K562 (cell line): Measurements from ENCODE around the gene BHLHE40. TPM values are rescaled to one million over a fixed set of nuclear protein-coding genes. Genes with fewer than 3 reads are reported as not detected.

Experiments used
- BCLAF1 ChIP-seq, 2 experiments: fragments of 450-650 bp in 1 of 2; IDR thresholded peaks; 2 replicates each; pipeline ENCODE4 v1.6.1; 2011 to 2017; ENCODE audit warnings: low read depth in 2 of 2, antibody characterized with exemption in 1 of 2, borderline replicate concordance in 1 of 2, low read length in 1 of 2, mild to moderate bottlenecking in 1 of 2, mixed read lengths in 1 of 2; ENCODE audit not compliant: control insufficient read depth in 1 of 2
- BCOR ChIP-seq: fragments of 450-650 bp; IDR thresholded peaks from 2 replicates; pipeline ENCODE4 v1.6.1; 2016
- CBX5 ChIP-seq: IDR thresholded peaks from 2 replicates; pipeline ENCODE4 v1.6.1; 2014; ENCODE audit warnings: low read depth, borderline replicate concordance
- CREBBP ChIP-seq: IDR thresholded peaks from one replicate; pipeline ENCODE4 v1.6.1; 2012; ENCODE audit warnings: low read depth, mild to moderate bottlenecking, control low read depth, inconsistent platforms, low read length
- ESRRB ChIP-seq: fragments of 250-450 bp; sonication (Bioruptor Pico); IDR thresholded peaks from 2 replicates; pipeline ENCODE4 v1.5.0; 2020; ENCODE audit warnings: mild to moderate bottlenecking, moderate library complexity, borderline replicate concordance
- ETS1 ChIP-seq: conservative IDR thresholded peaks from 2 replicates; pipeline ENCODE4 v1.6.1; 2011; ENCODE audit warnings: low read depth, mild to moderate bottlenecking, low read length; ENCODE audit not compliant: control insufficient read depth
- HDAC3 ChIP-seq: fragments of 450-650 bp; IDR thresholded peaks from 2 replicates; pipeline ENCODE4 v1.6.1; 2018; ENCODE audit warnings: borderline replicate concordance, mild to moderate bottlenecking, moderate library complexity; ENCODE audit not compliant: partially characterized antibody
- HMGN3 ChIP-seq: IDR thresholded peaks from 2 replicates; pipeline ENCODE4 v1.6.1; 2011; ENCODE audit warnings: borderline replicate concordance, low read depth, mild to moderate bottlenecking, mixed read lengths, low read length; ENCODE audit not compliant: insufficient read length; ENCODE audit errors: extremely low read depth
- ILK ChIP-seq: fragments of 450-650 bp; IDR thresholded peaks from 2 replicates; pipeline ENCODE4 v1.6.1; 2016; ENCODE audit warnings: missing genetic modification characterization, low read depth, mild to moderate bottlenecking, missing compliant biosample characterization, moderate library complexity, borderline replicate concordance
- MAFF ChIP-seq: IDR thresholded peaks from 2 replicates; pipeline ENCODE4 v1.6.1; 2012; ENCODE audit warnings: low read length, improper control_type of control experiment
- NFE2 ChIP-seq: IDR thresholded peaks from 2 replicates; pipeline ENCODE4 v1.6.1; 2014; ENCODE audit warnings: antibody characterized with exemption, low read depth
- NFIC ChIP-seq: fragments of 450-650 bp; IDR thresholded peaks from 2 replicates; pipeline ENCODE4 v1.6.1; 2017; ENCODE audit warnings: mild to moderate bottlenecking, inconsistent platforms
- POLR2AphosphoS5 ChIP-seq: IDR thresholded peaks from 2 replicates; pipeline ENCODE4 v1.6.1; 2011; ENCODE audit warnings: mild to moderate bottlenecking, low read depth, low read length, moderate library complexity; ENCODE audit not compliant: control insufficient read depth, insufficient read depth
- SMAD3 ChIP-seq: fragments of 450-650 bp; formaldehyde crosslinking; conservative IDR thresholded peaks from 2 replicates; pipeline ENCODE4 v1.4.0; 2020; ENCODE audit warnings: mild to moderate bottlenecking
- TCFL5 ChIP-seq: fragments of 250-450 bp; sonication (Bioruptor Pico); conservative IDR thresholded peaks from 2 replicates; pipeline ENCODE4 v1.6.1; 2021; ENCODE audit warnings: mild to moderate bottlenecking, moderate library complexity, matching md5 sums
- THRB ChIP-seq: fragments of 450-650 bp; formaldehyde crosslinking; conservative IDR thresholded peaks from 2 replicates; pipeline ENCODE4 v1.4.0; 2022; ENCODE audit warnings: mild to moderate bottlenecking, missing genetic modification characterization
- ZBTB5 ChIP-seq: fragments of 450-650 bp; IDR thresholded peaks from 2 replicates; pipeline ENCODE4 v1.6.1; 2017; ENCODE audit warnings: antibody characterized with exemption
- ZNF143 ChIP-seq: sonication (generic); formaldehyde crosslinking; IDR thresholded peaks from 2 replicates; pipeline ENCODE4 v1.9.0; 2022; ENCODE audit warnings: mild to moderate bottlenecking, missing genetic modification reagents
- ZNF165 ChIP-seq: fragments of 250-450 bp; sonication (Bioruptor Pico); IDR thresholded peaks from 2 replicates; pipeline ENCODE4 v1.4.0; 2020; ENCODE audit warnings: borderline replicate concordance
- ZNF589 ChIP-seq: fragments of 200-800 bp; sonication (Bioruptor generic); IDR thresholded peaks from 2 replicates; pipeline ENCODE4 v1.6.1; 2016; ENCODE audit warnings: low read depth, missing genetic modification characterization, missing compliant biosample characterization
- polyA plus RNA-seq, 8 experiments: library from polyadenylated mRNA; depleted of rRNA in 4 of 8; stranded (reverse) in 5 of 8; unstranded in 3 of 8; fragments of >200 nt; fragmentation: Nextera tagmentation in 2 of 8; fragmentation: Illumina TruSeq in 1 of 8; extraction: Ambion mirVana in 2 of 8; extraction: Trizol in 1 of 8; gene quantifications; 2 replicates each; pipeline versions ENCODE4 v1.2.1 to v1.2.3, GENCODE V29; 2011 to 2014; ENCODE audit warnings: inconsistent platforms in 1 of 8, missing spikeins in 1 of 8
- total RNA-seq, 7 experiments: library from RNA; depleted of rRNA in 6 of 7; stranded (reverse); fragments of >200 nt in 6 of 7; fragmentation: Illumina TruSeq in 2 of 7; extraction: Trizol in 2 of 7; gene quantifications; 2 replicates each; pipeline versions ENCODE4 v1.2.1 to v1.2.3, GENCODE V29; 2011 to 2021; ENCODE audit warnings: low replicate concordance in 1 of 7

Gene BHLHE40
- total and polyA plus RNA-seq, 9 of the 15 experiments (the other 6 are each of a cell fraction or from before 2014, with no cell fraction given) = 12.0 to 83.9 (median 31.4) TPM

GRCh38 chr3:4999531-5000184, 20.4 kb downstream of the BHLHE40 start (continued):
- TF ChIP-seq THRB (CRISPR knock-in tag) (no peak), TCFL5 (CRISPR knock-in tag) (no peak; the same call in 1 of the 2 replicates), ILK (tag) (peak; percentile 32; the same call in 1 of the 2 replicates), POLR2AphosphoS5 (no peak), BCLAF1 (IDR thresholded peaks at IDR 0.05; ENCODE audit: borderline replicate concordance in 1 of 2, control insufficient read depth in 1 of 2, low read depth in 2 of 2, low read length in 1 of 2) (no peak), NFIC (peak; percentile 99), CBX5 (no peak), ZNF143 (CRISPR knock-in tag) (no peak), ZBTB5 (no peak), NFE2 (no peak), CREBBP (no peak), SMAD3 (0 out of 2 replicates have a peak, but pooled peaks have one; percentile 22), MAFF (no peak), HDAC3 (no peak), ESRRB (no peak), ETS1 (no peak), ZNF165 (CRISPR knock-in tag) (0 out of 2 replicates have a peak, but pooled peaks have one; percentile 66), BCOR (no peak), ZNF589 (CRISPR knock-in tag) (0 out of 2 replicates have a peak, but pooled peaks have one; percentile 58), HMGN3 (no peak)
